NB4 (cell line): ENCODE results near the gene CLPX.

Experiments used
- MYC ChIP-seq: IDR thresholded peaks from 2 replicates; pipeline ENCODE4 v1.6.1; 2011; ENCODE audit warnings: low read depth, low read length
- POLR2A ChIP-seq: IDR thresholded peaks from 2 replicates; pipeline ENCODE4 v1.6.1; 2011; ENCODE audit warnings: mild to moderate bottlenecking; ENCODE audit not compliant: insufficient read length; ENCODE audit errors: extremely low read depth
- TF ChIP-seq, protein P1 (sequence below): IDR thresholded peaks from one replicate; pipeline ENCODE4 v1.5.1; 2012; ENCODE audit warnings: low read depth, low read length
- TF ChIP-seq, protein P2 (sequence below): IDR thresholded peaks from 2 replicates; pipeline ENCODE4 v1.6.1; 2011; ENCODE audit warnings: low read depth, low read length

DNA sequence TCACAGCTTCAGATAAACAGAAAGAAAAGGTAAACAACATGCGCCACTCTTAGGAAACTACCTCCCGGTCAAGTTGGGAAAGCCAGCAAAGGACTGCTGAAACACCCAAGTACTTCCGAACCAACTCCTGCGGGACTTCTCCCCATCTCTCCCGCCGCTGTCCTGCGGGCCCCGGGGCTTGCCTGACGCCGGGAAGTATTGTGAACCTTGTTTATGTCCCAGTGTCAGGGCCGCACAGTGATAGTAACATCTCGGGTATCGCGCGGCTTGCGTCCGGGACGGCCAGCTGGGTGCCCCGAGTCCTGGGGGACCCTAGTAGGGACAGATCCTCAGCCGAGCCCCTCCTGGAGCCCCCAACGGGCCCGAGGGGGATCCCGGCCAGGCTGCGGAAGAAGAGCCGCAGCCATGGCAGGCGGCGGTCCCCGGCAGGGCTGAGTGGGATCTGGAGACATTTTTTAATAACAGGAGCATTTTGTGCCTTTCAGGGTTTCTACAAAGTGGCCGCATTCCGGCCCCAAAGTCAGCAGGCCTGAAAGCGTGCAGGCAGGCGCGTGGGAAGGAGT, 756 bp downstream of the CLPX start:
- TF ChIP-seq POLR2A, result no peak
- TF ChIP-seq, protein P1, sequence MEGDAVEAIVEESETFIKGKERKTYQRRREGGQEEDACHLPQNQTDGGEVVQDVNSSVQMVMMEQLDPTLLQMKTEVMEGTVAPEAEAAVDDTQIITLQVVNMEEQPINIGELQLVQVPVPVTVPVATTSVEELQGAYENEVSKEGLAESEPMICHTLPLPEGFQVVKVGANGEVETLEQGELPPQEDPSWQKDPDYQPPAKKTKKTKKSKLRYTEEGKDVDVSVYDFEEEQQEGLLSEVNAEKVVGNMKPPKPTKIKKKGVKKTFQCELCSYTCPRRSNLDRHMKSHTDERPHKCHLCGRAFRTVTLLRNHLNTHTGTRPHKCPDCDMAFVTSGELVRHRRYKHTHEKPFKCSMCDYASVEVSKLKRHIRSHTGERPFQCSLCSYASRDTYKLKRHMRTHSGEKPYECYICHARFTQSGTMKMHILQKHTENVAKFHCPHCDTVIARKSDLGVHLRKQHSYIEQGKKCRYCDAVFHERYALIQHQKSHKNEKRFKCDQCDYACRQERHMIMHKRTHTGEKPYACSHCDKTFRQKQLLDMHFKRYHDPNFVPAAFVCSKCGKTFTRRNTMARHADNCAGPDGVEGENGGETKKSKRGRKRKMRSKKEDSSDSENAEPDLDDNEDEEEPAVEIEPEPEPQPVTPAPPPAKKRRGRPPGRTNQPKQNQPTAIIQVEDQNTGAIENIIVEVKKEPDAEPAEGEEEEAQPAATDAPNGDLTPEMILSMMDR, result no peak
- TF ChIP-seq, protein P2, sequence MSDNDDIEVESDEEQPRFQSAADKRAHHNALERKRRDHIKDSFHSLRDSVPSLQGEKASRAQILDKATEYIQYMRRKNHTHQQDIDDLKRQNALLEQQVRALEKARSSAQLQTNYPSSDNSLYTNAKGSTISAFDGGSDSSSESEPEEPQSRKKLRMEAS, result no peak
- no peak for TF ChIP-seq MYC
